ENCODE results near the gene PHF23.

Gene PHF23

GRCh38 chr17:7196651-7197401 is 42.4 kb downstream of the PHF23 start:
- no peak for DNase-seq

- no peak for DNase-seq
Measured at GRCh38 chr17:7195971-7196370, 43.3 kb downstream of the PHF23 start.

- no peak for DNase-seq
Measured at GRCh38 chr17:7192271-7192937, 46.9 kb downstream of the PHF23 start.

GRCh38 chr17:7191571-7192270 is 47.5 kb downstream of the PHF23 start:
- no peak for DNase-seq

- no peak for DNase-seq
Measured at GRCh38 chr17:7191069-7191468, 48.2 kb downstream of the PHF23 start.

- DNase-seq, result no peak
Measured at GRCh38 chr17:7190276-7190917, 48.9 kb downstream of the PHF23 start.

- DNase-seq, result no peak
Measured at GRCh38 chr17:7186241-7186640, 53.0 kb downstream of the PHF23 start.
